NB4 (cell line): Measurements from ENCODE around the gene WNT7A.

Source experiments
- MYC ChIP-seq: IDR thresholded peaks from 2 replicates; pipeline ENCODE4 v1.6.1; 2011; ENCODE audit warnings: low read depth, low read length
- POLR2A ChIP-seq: IDR thresholded peaks from 2 replicates; pipeline ENCODE4 v1.6.1; 2011; ENCODE audit warnings: mild to moderate bottlenecking; ENCODE audit not compliant: insufficient read length; ENCODE audit errors: extremely low read depth

- TF ChIP-seq POLR2A (no peak), MYC (no peak)
These were observed 56.8 kb downstream of the WNT7A start for GRCh38 chr3:13822871-13823585.
